Measurements from ENCODE around the gene MARVELD1. TPM values are rescaled to one million over a fixed set of nuclear protein-coding genes. Genes with fewer than 3 reads are reported as not detected.

MARVELD1 gene
- total and polyA plus RNA-seq, 2 experiments from 2014 or later = 7.3 to 23.7 TPM

GRCh38 chr10:97766996-97767924, 53.7 kb downstream of the MARVELD1 start (continued):
- no peak for TF ChIP-seq ZNF114 (CRISPR knock-in tag; IDR thresholded peaks at IDR 0.05)
- TF ChIP-seq EZH2 (IDR thresholded peaks at IDR 0.05; ENCODE audit: low read depth, unreplicated experiment) = no peak
- no peak for TF ChIP-seq POLR2AphosphoS5 (IDR thresholded peaks at IDR 0.05; ENCODE audit: low read depth)
- TF ChIP-seq CREB1 (CRISPR knock-in tag; IDR thresholded peaks at IDR 0.05; ENCODE audit: low read depth) = no peak
- TF ChIP-seq ZNF331 (CRISPR knock-in tag; IDR thresholded peaks at IDR 0.05; ENCODE audit: low read depth) = no peak
- TF ChIP-seq CTCF (conservative IDR thresholded peaks at IDR 0.05; ENCODE audit: low read depth in 2 of 2) = no peak
- TF ChIP-seq NANOG (IDR thresholded peaks at IDR 0.05; ENCODE audit: borderline replicate concordance) = no peak

Other genes with a start within 250 kb of the MARVELD1 start
- 221 and 252 TPM in 2 replicates for gene MMS19, start 215.3 kb upstream of the MARVELD1 start, total RNA-seq (2014; rRNA removed; shearing (Covaris generic))
- 74.7 and 81.5 TPM in 2 replicates for gene MMS19, start 215.3 kb upstream of the MARVELD1 start, polyA plus RNA-seq (2016; fragmentation: Nextera tagmentation; extraction: Ambion mirVana)
- gene UBTD1, start 214.8 kb upstream of the MARVELD1 start, total RNA-seq (2014; rRNA removed; shearing (Covaris generic)) = 21.5 and 29.0 TPM in 2 replicates
- gene UBTD1, start 214.8 kb upstream of the MARVELD1 start, polyA plus RNA-seq (2016; fragmentation: Nextera tagmentation; extraction: Ambion mirVana) = 17.3 and 20.4 TPM in 2 replicates
- not detected in 2 replicates for gene ANKRD2, start 141.0 kb upstream of the MARVELD1 start, total RNA-seq (2014; rRNA removed; shearing (Covaris generic))
- not detected in 2 replicates for gene ANKRD2, start 141.0 kb upstream of the MARVELD1 start, polyA plus RNA-seq (2016; fragmentation: Nextera tagmentation; extraction: Ambion mirVana)
- gene HOGA1, start 129.3 kb upstream of the MARVELD1 start, total RNA-seq (2014; rRNA removed; shearing (Covaris generic)) = not detected in 2 replicates
- gene HOGA1, start 129.3 kb upstream of the MARVELD1 start, polyA plus RNA-seq (2016; fragmentation: Nextera tagmentation; extraction: Ambion mirVana) = 0.15 TPM in 1 of 2 replicates, not detected in the other
- gene C10orf62, start 124.0 kb upstream of the MARVELD1 start, total RNA-seq (2014; rRNA removed; shearing (Covaris generic)) = not detected in 2 replicates
- not detected in 2 replicates for gene C10orf62, start 124.0 kb upstream of the MARVELD1 start, polyA plus RNA-seq (2016; fragmentation: Nextera tagmentation; extraction: Ambion mirVana)
- 9.0 and 17.6 TPM in 2 replicates for gene MORN4, start 80.2 kb upstream of the MARVELD1 start, total RNA-seq (2014; rRNA removed; shearing (Covaris generic))
- gene MORN4, start 80.2 kb upstream of the MARVELD1 start, polyA plus RNA-seq (2016; fragmentation: Nextera tagmentation; extraction: Ambion mirVana) = 49.5 and 50.0 TPM in 2 replicates
- 23.3 and 29.2 TPM in 2 replicates for gene PI4K2A, start 73.1 kb upstream of the MARVELD1 start, total RNA-seq (2014; rRNA removed; shearing (Covaris generic))
- 8.1 and 8.6 TPM in 2 replicates for gene PI4K2A, start 73.1 kb upstream of the MARVELD1 start, polyA plus RNA-seq (2016; fragmentation: Nextera tagmentation; extraction: Ambion mirVana)
- gene AVPI1, start 26.5 kb upstream of the MARVELD1 start, total RNA-seq (2014; rRNA removed; shearing (Covaris generic)) = 7.4 and 8.2 TPM in 2 replicates
- gene AVPI1, start 26.5 kb upstream of the MARVELD1 start, polyA plus RNA-seq (2016; fragmentation: Nextera tagmentation; extraction: Ambion mirVana) = 7.6 and 8.9 TPM in 2 replicates
- 20.7 and 25.8 TPM in 2 replicates for gene ZFYVE27, start 23.4 kb downstream of the MARVELD1 start, total RNA-seq (2014; rRNA removed; shearing (Covaris generic))
- 13.3 and 15.0 TPM in 2 replicates for gene ZFYVE27, start 23.4 kb downstream of the MARVELD1 start, polyA plus RNA-seq (2016; fragmentation: Nextera tagmentation; extraction: Ambion mirVana)
- 3.5 and 5.1 TPM in 2 replicates for gene SFRP5, start 58.3 kb downstream of the MARVELD1 start, total RNA-seq (2014; rRNA removed; shearing (Covaris generic))
- gene SFRP5, start 58.3 kb downstream of the MARVELD1 start, polyA plus RNA-seq (2016; fragmentation: Nextera tagmentation; extraction: Ambion mirVana) = 2.4 and 3.4 TPM in 2 replicates
- gene GOLGA7B, start 136.1 kb downstream of the MARVELD1 start, total RNA-seq (2014; rRNA removed; shearing (Covaris generic)) = 0.14 and 0.16 TPM in 2 replicates
- 0.15 TPM in 1 of 2 replicates, not detected in the other for gene GOLGA7B, start 136.1 kb downstream of the MARVELD1 start, polyA plus RNA-seq (2016; fragmentation: Nextera tagmentation; extraction: Ambion mirVana)